RWPE1 (cell line): ENCODE measurements around the gene EIF4A3.

Source experiments
- CTCF ChIA-PET: fragments of 350-600 bp; sonication (Branson Sonifier 250); formaldehyde crosslinking; extraction: SDS; loops from one replicate; lab custom pipeline; 2021; lab: Yijun Ruan, JAX
- POLR2A ChIA-PET: fragments of 400-600 bp; formaldehyde crosslinking; extraction: SDS; loops from one replicate; lab custom pipeline; 2020; ENCODE audit warnings: antibody characterized with exemption; ENCODE audit not compliant: low non-redundant PET; lab: Yijun Ruan, JAX
- DNase-seq: peaks from one replicate; pipeline ENCODE4 v3.0.0; 2012; ENCODE audit warnings: low spot score
- H3K27ac ChIP-seq: fragments of 450-650 bp; 2 replicates; pipeline ENCODE4 v1.5.1; 2017
- CTCF ChIP-seq: fragments of 450-650 bp; conservative IDR thresholded peaks from 2 replicates; pipeline ENCODE4 v1.5.1; 2017; ENCODE audit warnings: low read depth, mild to moderate bottlenecking

EIF4A3 gene

DNA sequence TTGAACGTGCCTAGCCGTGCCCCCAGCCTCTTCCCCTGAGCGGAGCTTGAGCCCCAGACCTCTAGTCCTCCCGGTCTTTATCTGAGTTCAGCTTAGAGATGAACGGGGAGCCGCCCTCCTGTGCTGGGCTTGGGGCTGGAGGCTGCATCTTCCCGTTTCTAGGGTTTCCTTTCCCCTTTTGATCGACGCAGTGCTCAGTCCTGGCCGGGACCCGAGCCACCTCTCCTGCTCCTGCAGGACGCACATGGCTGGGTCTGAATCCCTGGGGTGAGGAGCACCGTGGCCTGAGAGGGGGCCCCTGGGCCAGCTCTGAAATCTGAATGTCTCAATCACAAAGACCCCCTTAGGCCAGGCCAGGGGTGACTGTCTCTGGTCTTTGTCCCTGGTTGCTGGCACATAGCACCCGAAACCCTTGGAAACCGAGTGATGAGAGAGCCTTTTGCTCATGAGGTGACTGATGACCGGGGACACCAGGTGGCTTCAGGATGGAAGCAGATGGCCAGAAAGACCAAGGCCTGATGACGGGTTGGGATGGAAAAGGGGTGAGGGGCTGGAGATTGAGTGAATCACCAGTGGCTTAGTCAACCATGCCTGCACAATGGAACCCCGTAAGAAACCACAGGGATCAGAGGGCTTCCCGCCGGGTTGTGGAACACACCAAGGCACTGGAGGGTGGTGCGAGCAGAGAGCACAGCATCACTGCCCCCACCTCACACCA, 44.8 kb downstream of the EIF4A3 start:
- ChIA-PET POLR2A (interaction anchor here (0.6 to 1.3 kb wide), 6 partner anchors 14 to 42 kb away, joined by 3 to 5 read pairs (median 3); no protein-coding TSS in a partner anchor), CTCF (interaction anchor here (0.6 to 1.3 kb wide), 11 partner anchors 7 to 847 kb away, joined by 3 to 8 read pairs (median 4); partner anchors contain the start of genes SGSH and SLC26A11)
- TF ChIP-seq CTCF, result no peak
- H3K27ac ChIP-seq, result peak overlapping the region; percentile 83
- DNase-seq, result no peak

- POLR2A ChIA-PET, result interaction anchor here (0.5 to 1.3 kb wide), 8 partner anchors 8 to 230 kb away, joined by 3 to 5 read pairs (median 3); no protein-coding TSS in a partner anchor
- DNase-seq, result peak; percentile 88
- H3K27ac ChIP-seq, result peak within 1 kb of the TSS; percentile 83
- TF ChIP-seq CTCF, result peak; percentile 93
- CTCF ChIA-PET, result interaction anchor here (0.6 to 1.3 kb wide), 11 partner anchors 8 to 848 kb away, joined by 3 to 8 read pairs (median 4); partner anchors contain the start of genes SGSH and SLC26A11
Measured at GRCh38 chr17:80101011-80101945, 45.6 kb downstream of the EIF4A3 start, which contains the start of gene GAA. Gene GAA, plus strand, starts transcription at chr17:80101581. Its CDS starts 3,006 bp downstream, at chr17:80104587.

- ChIA-PET CTCF (interaction anchor here (1.0 kb wide), 1 partner anchor 18 kb away, joined by 3 read pairs; no protein-coding TSS in a partner anchor), POLR2A (no interaction called here)
- TF ChIP-seq CTCF, result no peak
- H3K27ac ChIP-seq, result 0 out of 2 replicates have a peak overlapping the region, but pooled peaks have one; percentile 83
- DNase-seq, result no peak
Measured at GRCh38 chr17:80100035-80100323, 46.9 kb downstream of the EIF4A3 start.

DNA sequence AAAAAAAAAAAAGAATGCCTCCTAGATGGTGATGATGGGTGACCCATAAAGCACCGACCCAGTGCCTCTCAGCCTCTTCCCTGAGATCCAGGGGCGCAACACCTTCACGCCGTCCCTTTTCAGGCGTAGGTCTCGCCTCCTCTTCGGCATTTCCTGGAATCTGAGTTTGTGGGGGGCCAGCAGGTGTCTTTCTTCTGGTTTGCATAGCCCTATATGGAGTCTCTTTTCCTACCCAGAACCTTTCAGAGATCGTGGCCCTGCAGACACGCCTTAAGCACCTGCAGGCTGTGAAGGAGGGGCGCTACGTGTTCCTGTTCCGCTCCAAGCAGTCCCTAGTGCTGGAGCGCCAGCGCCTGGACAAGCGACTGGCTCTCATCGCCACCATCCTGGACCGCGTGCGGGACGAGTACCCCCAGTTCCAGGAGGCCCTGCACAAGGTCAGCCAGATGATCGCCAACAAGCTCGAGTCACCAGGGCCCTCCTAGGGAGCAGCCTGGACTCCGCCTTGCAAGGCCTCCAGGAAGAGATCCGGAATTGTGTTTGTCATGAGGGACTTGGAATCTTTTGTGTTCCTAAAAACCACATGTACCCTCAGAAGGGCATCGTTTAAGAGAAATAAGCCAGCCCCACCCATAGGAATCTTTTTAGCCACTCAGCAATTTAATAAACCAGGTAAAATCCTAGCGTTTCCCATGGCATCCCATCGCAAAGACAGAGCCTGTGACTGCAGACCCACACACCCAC, 47.5 kb downstream of the EIF4A3 start:
- no peak for DNase-seq
- POLR2A ChIA-PET, result no interaction called here
- no peak overlapping the region for H3K27ac ChIP-seq
- CTCF ChIA-PET, result no interaction called here
- TF ChIP-seq CTCF, result no peak

- CTCF ChIA-PET, result no interaction called here
- H3K27ac ChIP-seq, result no peak overlapping the region
- DNase-seq, result no peak
- POLR2A ChIA-PET, result interaction anchor here (0.7 kb wide), 1 partner anchor 35 kb away, joined by 6 read pairs; no protein-coding TSS in a partner anchor
- no peak for TF ChIP-seq CTCF
Measured at GRCh38 chr17:80097844-80098691, 48.9 kb downstream of the EIF4A3 start.
